HepG2 (cell line): ENCODE results near the gene RETREG2. TPM values are rescaled to one million over a fixed set of nuclear protein-coding genes. Genes with fewer than 3 reads are reported as not detected.
A peak's percentile ranks its signal among the peaks of the same experiment; 100 is the strongest.

ENCODE experiments used
- ASH2L ChIP-seq: fragments of 300-600, 200-600 bp; sonication (generic); IDR thresholded peaks from 2 replicates; pipeline ENCODE4 v1.7.0; 2017; ENCODE audit warnings: low read depth, mild to moderate bottlenecking, moderate library complexity, mixed read lengths, low read length; ENCODE audit not compliant: insufficient read length
- CAMTA2 ChIP-seq: sonication (generic); formaldehyde crosslinking; IDR thresholded peaks from 2 replicates; pipeline ENCODE4 v1.4.0; 2020; ENCODE audit warnings: mild to moderate bottlenecking, missing genetic modification reagents, borderline replicate concordance
- CENPX ChIP-seq: sonication (generic); formaldehyde crosslinking; IDR thresholded peaks from 2 replicates; pipeline ENCODE4 v1.9.0; 2021; ENCODE audit warnings: mild to moderate bottlenecking, missing genetic modification reagents, moderate library complexity
- CHD4 ChIP-seq: fragments of 200-600 bp; sonication (generic); IDR thresholded peaks from 2 replicates; pipeline ENCODE4 v1.7.0; 2017; ENCODE audit warnings: mild to moderate bottlenecking, low read length, borderline replicate concordance
- FOSL1 ChIP-seq: sonication (generic); formaldehyde crosslinking; IDR thresholded peaks from 2 replicates; pipeline ENCODE4 v1.9.0; 2021; ENCODE audit warnings: missing genetic modification reagents, borderline replicate concordance
- GABPA ChIP-seq, 2 experiments: IDR thresholded peaks; 2 replicates each; pipeline ENCODE4 v1.6.1; 2011 to 2016; ENCODE audit warnings: low read depth in 2 of 2, low read length in 1 of 2, missing biosample characterization in 1 of 2, missing genetic modification characterization in 1 of 2
- GATAD2A ChIP-seq: IDR thresholded peaks from 2 replicates; pipeline ENCODE4 v1.6.1; 2016
- HNRNPUL1 ChIP-seq: fragments of 200-400 bp; formaldehyde crosslinking; IDR thresholded peaks from 2 replicates; pipeline ENCODE4 v1.6.1; 2017; ENCODE audit warnings: low read depth, mild to moderate bottlenecking, low read length, moderate library complexity
- JUNB ChIP-seq: sonication (generic); formaldehyde crosslinking; IDR thresholded peaks from 2 replicates; pipeline ENCODE4 v1.8.0; 2022; ENCODE audit warnings: missing genetic modification reagents, mild to moderate bottlenecking, borderline replicate concordance
- KDM6A ChIP-seq: IDR thresholded peaks from 2 replicates; pipeline ENCODE4 v1.6.1; 2016; ENCODE audit warnings: low read depth
- LBX2 ChIP-seq: sonication (generic); formaldehyde crosslinking; IDR thresholded peaks from 2 replicates; pipeline ENCODE4 v1.5.0; 2020; ENCODE audit warnings: missing genetic modification reagents, mild to moderate bottlenecking, borderline replicate concordance
- MAFF ChIP-seq: IDR thresholded peaks from 2 replicates; pipeline ENCODE4 v1.6.1; 2011; ENCODE audit warnings: low read depth, low read length, improper control_type of control experiment
- NR2C2 ChIP-seq: sonication (generic); formaldehyde crosslinking; IDR thresholded peaks from 2 replicates; pipeline ENCODE4 v1.4.0; 2020; ENCODE audit warnings: missing genetic modification reagents, mild to moderate bottlenecking, moderate library complexity, borderline replicate concordance
- RARA ChIP-seq: IDR thresholded peaks from 2 replicates; pipeline ENCODE4 v1.6.1; 2016; ENCODE audit warnings: missing genetic modification reagents, missing compliant biosample characterization
- SNAPC2 ChIP-seq: sonication (generic); formaldehyde crosslinking; IDR thresholded peaks from 2 replicates; pipeline ENCODE4 v1.8.1; 2022; ENCODE audit warnings: mild to moderate bottlenecking, missing genetic modification reagents
- SUZ12 ChIP-seq: fragments of 150-350 bp; IDR thresholded peaks from 2 replicates; pipeline ENCODE4 v1.6.1; 2014; ENCODE audit warnings: low read depth, low read length
- ZNF12 ChIP-seq: sonication (generic); formaldehyde crosslinking; IDR thresholded peaks from 2 replicates; pipeline ENCODE4 v1.5.0; 2020; ENCODE audit warnings: missing genetic modification reagents
- ZNF224 ChIP-seq: sonication (generic); formaldehyde crosslinking; IDR thresholded peaks from 2 replicates; pipeline ENCODE4 v1.5.0; 2020; ENCODE audit warnings: mild to moderate bottlenecking, missing genetic modification reagents
- ZNF253 ChIP-seq: sonication (generic); formaldehyde crosslinking; IDR thresholded peaks from 2 replicates; pipeline ENCODE4 v1.8.0; 2022; ENCODE audit warnings: mild to moderate bottlenecking, missing genetic modification reagents, borderline replicate concordance
- ZNF329 ChIP-seq: sonication (generic); formaldehyde crosslinking; IDR thresholded peaks from 2 replicates; pipeline ENCODE4 v1.9.0; 2021; ENCODE audit warnings: low read depth, mild to moderate bottlenecking, missing genetic modification reagents
- ZNF546 ChIP-seq: sonication (generic); formaldehyde crosslinking; conservative IDR thresholded peaks from 2 replicates; pipeline ENCODE4 v1.8.1; 2023; ENCODE audit warnings: mild to moderate bottlenecking, missing genetic modification reagents
- ZNF737 ChIP-seq: sonication (generic); formaldehyde crosslinking; IDR thresholded peaks from 2 replicates; pipeline ENCODE4 v1.5.0; 2020; ENCODE audit warnings: missing genetic modification reagents, mild to moderate bottlenecking, borderline replicate concordance
- ZNF788 ChIP-seq: sonication (generic); formaldehyde crosslinking; IDR thresholded peaks from 2 replicates; pipeline ENCODE4 v1.5.0; 2020; ENCODE audit warnings: mild to moderate bottlenecking, missing genetic modification reagents, borderline replicate concordance
- ZSCAN5A ChIP-seq: sonication (generic); formaldehyde crosslinking; IDR thresholded peaks from 2 replicates; pipeline ENCODE4 v1.8.0; 2022; ENCODE audit warnings: mild to moderate bottlenecking, missing genetic modification reagents, borderline replicate concordance
- polyA plus RNA-seq, 8 experiments: library from polyadenylated mRNA; depleted of rRNA in 3 of 8; stranded (reverse) in 7 of 8; unstranded in 1 of 8; fragments of >200 nt; fragmentation: Illumina TruSeq in 4 of 8; extraction: Trizol in 4 of 8; gene quantifications; 2 replicates each; pipeline versions ENCODE4 v1.2.1 to v1.2.3, GENCODE V29; 2011 to 2016; ENCODE audit warnings: low read depth in 4 of 8, missing spikeins in 1 of 8, mixed read lengths in 1 of 8; ENCODE audit not compliant: insufficient read depth in 1 of 8
- total RNA-seq, 5 experiments: library from RNA; depleted of rRNA; stranded (reverse); fragments of >200 nt; fragmentation: Illumina TruSeq; extraction: Trizol; gene quantifications; 2 replicates each; pipeline ENCODE4 v1.2.3, GENCODE V29; 2016; ENCODE audit warnings: low read depth in 1 of 5
- TF ChIP-seq, protein P1 (sequence below): sonication (generic); formaldehyde crosslinking; IDR thresholded peaks from 2 replicates; pipeline ENCODE4 v1.5.1; 2020; ENCODE audit warnings: missing genetic modification reagents, mild to moderate bottlenecking, borderline replicate concordance
- TF ChIP-seq, protein P2 (sequence below): sonication (generic); formaldehyde crosslinking; conservative IDR thresholded peaks from 2 replicates; pipeline ENCODE4 v1.5.0; 2020; ENCODE audit warnings: missing genetic modification reagents

RETREG2 gene
- total and polyA plus RNA-seq, 2 of the 13 experiments (the other 11 are each of a cell fraction or from before 2014, with no cell fraction given), result 86.0 to 134 TPM

DNA sequence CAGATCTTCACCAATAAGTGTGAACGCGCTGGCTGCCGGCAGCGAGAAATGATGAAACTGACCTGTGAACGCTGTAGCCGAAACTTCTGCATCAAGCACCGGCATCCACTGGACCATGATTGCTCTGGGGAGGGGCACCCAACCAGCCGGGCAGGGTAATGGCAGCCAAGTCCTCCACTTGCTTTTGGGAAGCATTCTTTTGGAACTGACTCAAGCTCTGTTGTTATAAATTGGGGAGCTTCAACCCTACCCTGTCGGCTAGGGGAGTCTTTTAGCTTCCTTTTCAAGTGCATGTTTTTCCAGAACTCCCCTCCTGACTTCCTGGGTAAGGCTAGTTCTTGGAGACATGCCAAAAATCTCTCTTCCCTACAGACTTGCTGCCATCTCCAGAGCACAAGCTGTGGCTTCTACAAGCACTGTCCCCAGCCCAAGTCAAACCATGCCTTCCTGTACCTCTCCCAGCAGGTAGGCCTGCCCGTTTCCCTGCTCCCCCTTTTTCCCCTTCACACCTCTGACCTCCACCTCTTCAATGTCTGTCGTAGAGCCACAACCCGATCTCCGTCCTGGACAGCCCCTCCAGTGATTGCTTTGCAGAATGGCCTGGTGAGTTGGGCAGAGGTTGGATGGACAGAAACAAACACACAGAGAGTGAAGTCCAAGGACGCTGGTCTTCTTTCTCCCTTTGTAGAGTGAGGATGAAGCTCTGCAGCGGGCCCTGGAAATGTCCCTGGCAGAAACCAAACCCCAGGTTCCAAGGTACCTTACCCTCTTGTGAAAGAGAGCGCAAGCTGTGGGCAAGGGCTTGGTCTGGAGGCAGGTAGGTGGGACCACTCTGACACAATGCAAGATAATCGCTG is 30.0 kb downstream of the RETREG2 start (continued):
- TF ChIP-seq, protein P1, sequence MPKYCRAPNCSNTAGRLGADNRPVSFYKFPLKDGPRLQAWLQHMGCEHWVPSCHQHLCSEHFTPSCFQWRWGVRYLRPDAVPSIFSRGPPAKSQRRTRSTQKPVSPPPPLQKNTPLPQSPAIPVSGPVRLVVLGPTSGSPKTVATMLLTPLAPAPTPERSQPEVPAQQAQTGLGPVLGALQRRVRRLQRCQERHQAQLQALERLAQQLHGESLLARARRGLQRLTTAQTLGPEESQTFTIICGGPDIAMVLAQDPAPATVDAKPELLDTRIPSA (CRISPR knock-in tag), result no peak
- TF ChIP-seq SUZ12 (no peak), ZNF253 (CRISPR knock-in tag) (no peak), CENPX (CRISPR knock-in tag) (no peak), ZNF224 (CRISPR knock-in tag) (no peak), ZNF737 (CRISPR knock-in tag) (no peak), ZSCAN5A (CRISPR knock-in tag) (no peak), MAFF (no peak), ZNF546 (0 out of 2 replicates have a peak, but pooled peaks have one; percentile 6), SNAPC2 (CRISPR knock-in tag) (no peak), GATAD2A (CRISPR knock-in tag) (peak; percentile 96), ZNF329 (CRISPR knock-in tag) (no peak), JUNB (no peak), NR2C2 (0 out of 2 replicates have a peak, but pooled peaks have one; percentile 38), CHD4 (peak; percentile 30; the same call in 1 of the 2 replicates), ZNF788 (peak; percentile 56; the same call in 1 of the 2 replicates), FOSL1 (no peak), KDM6A (CRISPR knock-in tag) (peak; percentile 92), ZNF12 (CRISPR knock-in tag) (no peak), RARA (CRISPR knock-in tag) (peak; percentile 81), GABPA (IDR thresholded peaks at IDR 0.05; ENCODE audit: low read depth, low read length) (no peak), GABPA (CRISPR knock-in tag; IDR thresholded peaks at IDR 0.05; ENCODE audit: low read depth) (no peak), HNRNPUL1 (no peak), CAMTA2 (CRISPR knock-in tag) (no peak), ASH2L (peak; percentile 95), LBX2 (CRISPR knock-in tag) (no peak)
- TF ChIP-seq, protein P2, sequence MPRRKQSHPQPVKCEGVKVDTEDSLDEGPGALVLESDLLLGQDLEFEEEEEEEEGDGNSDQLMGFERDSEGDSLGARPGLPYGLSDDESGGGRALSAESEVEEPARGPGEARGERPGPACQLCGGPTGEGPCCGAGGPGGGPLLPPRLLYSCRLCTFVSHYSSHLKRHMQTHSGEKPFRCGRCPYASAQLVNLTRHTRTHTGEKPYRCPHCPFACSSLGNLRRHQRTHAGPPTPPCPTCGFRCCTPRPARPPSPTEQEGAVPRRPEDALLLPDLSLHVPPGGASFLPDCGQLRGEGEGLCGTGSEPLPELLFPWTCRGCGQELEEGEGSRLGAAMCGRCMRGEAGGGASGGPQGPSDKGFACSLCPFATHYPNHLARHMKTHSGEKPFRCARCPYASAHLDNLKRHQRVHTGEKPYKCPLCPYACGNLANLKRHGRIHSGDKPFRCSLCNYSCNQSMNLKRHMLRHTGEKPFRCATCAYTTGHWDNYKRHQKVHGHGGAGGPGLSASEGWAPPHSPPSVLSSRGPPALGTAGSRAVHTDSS (CRISPR knock-in tag), result no peak
